KOPT-K1 (cell line): ENCODE data around the gene SLC44A5.

Source experiments
- H3K27ac ChIP-seq: fragments of 200-600 bp; sonication (generic); 2 replicates; pipeline ENCODE4 v1.5.1; 2016; ENCODE audit warnings: antibody characterized with exemption, mild to moderate bottlenecking, low read depth, low read length; ENCODE audit not compliant: poor library complexity, severe bottlenecking
- H3K36me3 ChIP-seq: fragments of 200-600 bp; sonication (generic); 2 replicates; pipeline ENCODE4 v1.5.1; 2017; ENCODE audit warnings: antibody characterized with exemption, mild to moderate bottlenecking, low read length, moderate library complexity; ENCODE audit not compliant: insufficient read depth
- H3K9me3 ChIP-seq: fragments of 200-600 bp; sonication (generic); 2 replicates; pipeline ENCODE4 v1.5.1; 2017; ENCODE audit warnings: antibody characterized with exemption, low read length, mild to moderate bottlenecking; ENCODE audit not compliant: insufficient read depth, poor library complexity, severe bottlenecking

SLC44A5 gene

GRCh38 chr1:75170011-75170410 is 440.9 kb downstream of the SLC44A5 start:
- H3K9me3 ChIP-seq: no peaks in the 10 kb centered on the region
- H3K36me3 ChIP-seq: no peaks in the 10 kb centered on the region
- no peak overlapping the region for H3K27ac ChIP-seq

- H3K9me3 ChIP-seq: no peaks in the 10 kb centered on the region
- H3K36me3 ChIP-seq: no peaks in the 10 kb centered on the region
- no peak overlapping the region for H3K27ac ChIP-seq
Measured at GRCh38 chr1:75166821-75167220, 444.1 kb downstream of the SLC44A5 start.

GRCh38 chr1:75165264-75165663 is 445.6 kb downstream of the SLC44A5 start:
- H3K27ac ChIP-seq: no peak overlapping the region
- H3K9me3 ChIP-seq: no peaks in the 10 kb centered on the region
- H3K36me3 ChIP-seq: no peaks in the 10 kb centered on the region

- Histone ChIP-seq H3K36me3 (no peaks in the 10 kb centered on the region), H3K27ac (no peak overlapping the region), H3K9me3 (no peaks in the 10 kb centered on the region)
Measured at GRCh38 chr1:75159154-75159553, 451.8 kb downstream of the SLC44A5 start.
